ENCODE measurements around the gene DNAH12.

The DNAH12 gene

DNA sequence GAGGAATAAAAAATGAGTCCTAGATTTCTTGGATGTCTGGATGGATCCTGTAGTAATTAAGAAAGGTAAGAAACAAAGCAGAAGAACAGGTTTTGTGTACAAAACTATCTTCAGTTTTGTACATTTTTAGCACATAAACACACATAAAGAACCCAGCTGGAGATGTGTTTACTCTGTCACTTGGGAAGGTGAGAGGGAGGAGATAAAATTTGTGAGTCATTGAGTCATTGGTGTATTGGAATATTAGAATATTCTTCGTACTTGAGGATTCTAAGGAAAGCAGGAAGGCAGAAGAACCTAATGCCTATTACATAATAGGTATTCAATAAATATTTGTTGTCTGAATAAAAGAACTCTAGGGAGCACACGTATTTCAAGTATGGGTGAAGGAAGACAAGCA lies 299.2 kb downstream of the DNAH12 start:
- no peaks in the 10 kb centered on the region; the same call in 1 of the 2 replicates for H3K9me3 ChIP-seq (replicated peaks; ENCODE audit: insufficient read depth, low read length)
- DNase-seq, result no peak
- no peaks in the 10 kb centered on the region for H4K20me1 ChIP-seq (ENCODE audit: insufficient read depth, low read length)
- H3K36me3 ChIP-seq (replicated peaks; ENCODE audit: insufficient read depth, low read length), result peaks cover 18% of the 10 kb centered on the region; the same call in 1 of the 2 replicates
- H3K4me2 ChIP-seq (ENCODE audit: low read depth, low read length), result no peak overlapping the region
- no peaks in the 10 kb centered on the region for H3K27me3 ChIP-seq (replicated peaks; ENCODE audit: insufficient read depth, low read length)
- no peak overlapping the region for H2AFZ ChIP-seq (ENCODE audit: low read length)
- no peaks in the 10 kb centered on the region for H3F3A ChIP-seq (ENCODE audit: insufficient read depth, low read length)
- 0 out of 2 replicates have a peak, but pooled peaks cover 6% of the 10 kb centered on the region for H3K79me2 ChIP-seq (ENCODE audit: low read length)
- H3K4me1 ChIP-seq (ENCODE audit: low read length), result no peaks in the 10 kb centered on the region
- TF ChIP-seq EZH2 (optimal IDR thresholded peaks at IDR 0.05; ENCODE audit: low read depth, low read length) (no peak), EZH2phosphoT487 (IDR thresholded peaks at IDR 0.05; ENCODE audit: low read length) (no peak)
- TF ChIP-seq, protein P1, sequence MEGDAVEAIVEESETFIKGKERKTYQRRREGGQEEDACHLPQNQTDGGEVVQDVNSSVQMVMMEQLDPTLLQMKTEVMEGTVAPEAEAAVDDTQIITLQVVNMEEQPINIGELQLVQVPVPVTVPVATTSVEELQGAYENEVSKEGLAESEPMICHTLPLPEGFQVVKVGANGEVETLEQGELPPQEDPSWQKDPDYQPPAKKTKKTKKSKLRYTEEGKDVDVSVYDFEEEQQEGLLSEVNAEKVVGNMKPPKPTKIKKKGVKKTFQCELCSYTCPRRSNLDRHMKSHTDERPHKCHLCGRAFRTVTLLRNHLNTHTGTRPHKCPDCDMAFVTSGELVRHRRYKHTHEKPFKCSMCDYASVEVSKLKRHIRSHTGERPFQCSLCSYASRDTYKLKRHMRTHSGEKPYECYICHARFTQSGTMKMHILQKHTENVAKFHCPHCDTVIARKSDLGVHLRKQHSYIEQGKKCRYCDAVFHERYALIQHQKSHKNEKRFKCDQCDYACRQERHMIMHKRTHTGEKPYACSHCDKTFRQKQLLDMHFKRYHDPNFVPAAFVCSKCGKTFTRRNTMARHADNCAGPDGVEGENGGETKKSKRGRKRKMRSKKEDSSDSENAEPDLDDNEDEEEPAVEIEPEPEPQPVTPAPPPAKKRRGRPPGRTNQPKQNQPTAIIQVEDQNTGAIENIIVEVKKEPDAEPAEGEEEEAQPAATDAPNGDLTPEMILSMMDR (IDR thresholded peaks at IDR 0.05; ENCODE audit: low read length), result no peak
- H3K27ac ChIP-seq (ENCODE audit: low read length), result no peak overlapping the region
- no peak overlapping the region for H3K4me3 ChIP-seq (ENCODE audit: low read length)
- H3K9ac ChIP-seq (ENCODE audit: low read length), result no peak overlapping the region
- H3K9me2 ChIP-seq (replicated peaks; ENCODE audit: insufficient read depth, low read length), result no peaks in the 10 kb centered on the region

All from MM.1S (cell line).